Measurements from ENCODE around the gene DMAP1.
"Not testable (repeated sequence)": the region's sequence is repeated elsewhere in the genome, so short reads cannot be mapped to it uniquely, and the experiment has no call there.

Gene DMAP1

GRCh38 chr1:44213222-44214112, at the start of gene DMAP1:
TSS of gene DMAP1 (plus strand) at chr1:44213471. CDS start at chr1:44213754, 283 bp downstream.
- DNase-seq, result peak; percentile 40

GRCh38 chr1:44168520-44169098, 44.7 kb upstream of the DMAP1 start:
- no peak for DNase-seq

GRCh38 chr1:44170281-44170823, 42.9 kb upstream of the DMAP1 start:
- DNase-seq, result no peak

- no peak for DNase-seq
Measured at GRCh38 chr1:44174630-44175029, 38.6 kb upstream of the DMAP1 start.

- DNase-seq, result no peak
Measured at GRCh38 chr1:44200336-44200735, 12.9 kb upstream of the DMAP1 start.

- not testable (repeated sequence) for DNase-seq
Measured at GRCh38 chr1:44206545-44206944, 6.7 kb upstream of the DMAP1 start.

GRCh38 chr1:44208226-44208625, 5.0 kb upstream of the DMAP1 start:
- no peak for DNase-seq

- no peak for DNase-seq
Measured at GRCh38 chr1:44210595-44210994, 2.7 kb upstream of the DMAP1 start.

GRCh38 chr1:44212355-44213221, 683 bp upstream of the DMAP1 start:
- DNase-seq, result no peak

GRCh38 chr1:44217809-44218410, 4.6 kb downstream of the DMAP1 start:
- no peak for DNase-seq

- DNase-seq, result no peak
Measured at GRCh38 chr1:44218503-44219300, 5.4 kb downstream of the DMAP1 start.

- DNase-seq, result no peak
Measured at GRCh38 chr1:44219301-44219626, 6.0 kb downstream of the DMAP1 start.

GRCh38 chr1:44220001-44220751, 6.9 kb downstream of the DMAP1 start:
- DNase-seq, result no peak

- no peak for DNase-seq
Measured at GRCh38 chr1:44220755-44221154, 7.5 kb downstream of the DMAP1 start.

- no peak for DNase-seq
Measured at GRCh38 chr1:44221769-44222168, 8.5 kb downstream of the DMAP1 start.

- DNase-seq, result no peak
Measured at GRCh38 chr1:44222397-44223186, 9.3 kb downstream of the DMAP1 start.

GRCh38 chr1:44223187-44223610, 9.9 kb downstream of the DMAP1 start:
- DNase-seq, result no peak

GRCh38 chr1:44225761-44226160, 12.5 kb downstream of the DMAP1 start:
- DNase-seq, result no peak

GRCh38 chr1:44227211-44227610, 13.9 kb downstream of the DMAP1 start:
- no peak for DNase-seq

- no peak for DNase-seq
Measured at GRCh38 chr1:44228218-44228617, 14.9 kb downstream of the DMAP1 start.
